A673 (cell line): ENCODE results near the gene ARHGAP6.

Experiments
- EZH2 ChIP-seq: fragments of 200-600 bp; sonication (generic); IDR thresholded peaks from 2 replicates; pipeline ENCODE4 v1.6.1; 2017; ENCODE audit warnings: borderline replicate concordance, low read depth, mild to moderate bottlenecking, mixed read lengths, antibody characterized with exemption, low read length; ENCODE audit not compliant: poor library complexity, severe bottlenecking
- TF ChIP-seq, protein P1 (sequence below): fragments of 300-800, 200-600 bp; sonication (generic); conservative IDR thresholded peaks from 2 replicates; pipeline ENCODE4 v1.5.1; 2017; ENCODE audit warnings: low read depth, mild to moderate bottlenecking, antibody characterized with exemption, low read length, moderate library complexity, mixed read lengths

DNA sequence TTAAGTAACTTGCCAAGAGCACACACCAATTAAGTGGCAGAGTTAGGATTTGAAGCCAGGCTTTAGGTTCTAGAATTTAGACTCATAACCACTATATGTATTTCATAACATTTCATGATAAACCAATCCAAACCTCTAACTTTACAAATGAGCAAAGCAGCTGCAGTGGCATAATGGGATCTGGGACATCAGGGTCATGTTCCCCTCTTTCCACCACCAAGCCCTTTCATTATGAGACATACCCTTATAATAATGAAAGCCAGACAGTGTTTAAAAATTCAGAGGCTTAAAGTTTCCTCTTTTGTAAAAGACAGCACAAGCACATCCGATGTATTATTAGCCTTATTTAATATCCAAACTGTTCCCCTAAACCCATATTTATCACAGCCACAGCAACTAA lies 400.8 kb downstream of the ARHGAP6 start:
- TF ChIP-seq, protein P1, sequence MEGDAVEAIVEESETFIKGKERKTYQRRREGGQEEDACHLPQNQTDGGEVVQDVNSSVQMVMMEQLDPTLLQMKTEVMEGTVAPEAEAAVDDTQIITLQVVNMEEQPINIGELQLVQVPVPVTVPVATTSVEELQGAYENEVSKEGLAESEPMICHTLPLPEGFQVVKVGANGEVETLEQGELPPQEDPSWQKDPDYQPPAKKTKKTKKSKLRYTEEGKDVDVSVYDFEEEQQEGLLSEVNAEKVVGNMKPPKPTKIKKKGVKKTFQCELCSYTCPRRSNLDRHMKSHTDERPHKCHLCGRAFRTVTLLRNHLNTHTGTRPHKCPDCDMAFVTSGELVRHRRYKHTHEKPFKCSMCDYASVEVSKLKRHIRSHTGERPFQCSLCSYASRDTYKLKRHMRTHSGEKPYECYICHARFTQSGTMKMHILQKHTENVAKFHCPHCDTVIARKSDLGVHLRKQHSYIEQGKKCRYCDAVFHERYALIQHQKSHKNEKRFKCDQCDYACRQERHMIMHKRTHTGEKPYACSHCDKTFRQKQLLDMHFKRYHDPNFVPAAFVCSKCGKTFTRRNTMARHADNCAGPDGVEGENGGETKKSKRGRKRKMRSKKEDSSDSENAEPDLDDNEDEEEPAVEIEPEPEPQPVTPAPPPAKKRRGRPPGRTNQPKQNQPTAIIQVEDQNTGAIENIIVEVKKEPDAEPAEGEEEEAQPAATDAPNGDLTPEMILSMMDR = no peak
- TF ChIP-seq EZH2 = no peak
